Prostate gland (tissue), 2 donors: ENCODE results near the gene NEDD4L.

Experiments used
- CTCF ChIP-seq, 4 experiments: fragments of 200-600 bp in 2 of 4; fragments of 450-650 bp in 2 of 4; sonication (generic) in 2 of 4; IDR thresholded peaks; 1 replicate in 3 of 4; 2 replicates in 1 of 4; pipeline ENCODE4 v1.5.1; 2016 to 2019; ENCODE audit warnings: antibody characterized with exemption in 4 of 4, mild to moderate bottlenecking in 2 of 4, moderate library complexity in 2 of 4
- POLR2A ChIP-seq: fragments of 450-650 bp; IDR thresholded peaks from one replicate; pipeline ENCODE4 v1.6.1; 2016; ENCODE audit warnings: antibody characterized with exemption, mild to moderate bottlenecking
- POLR2AphosphoS5 ChIP-seq: sonication (generic); formaldehyde crosslinking; IDR thresholded peaks from one replicate; pipeline ENCODE4 v1.6.1; 2017; ENCODE audit warnings: antibody characterized with exemption

GRCh38 chr18:58386780-58387179, 342.8 kb downstream of the NEDD4L start:
- no peak for TF ChIP-seq CTCF (IDR thresholded peaks at IDR 0.05)
- no peak for TF ChIP-seq POLR2A
- no peak for TF ChIP-seq POLR2AphosphoS5
